ENCODE data around the gene NPHP4.

NPHP4 gene

GRCh38 chr1:6003568-6004411 is 11.6 kb upstream of the NPHP4 start:
- DNase-seq (ENCODE audit: low read depth), result no peak

GRCh38 chr1:6002714-6003501 is 10.7 kb upstream of the NPHP4 start:
- DNase-seq (ENCODE audit: low read depth), result no peak

DNA sequence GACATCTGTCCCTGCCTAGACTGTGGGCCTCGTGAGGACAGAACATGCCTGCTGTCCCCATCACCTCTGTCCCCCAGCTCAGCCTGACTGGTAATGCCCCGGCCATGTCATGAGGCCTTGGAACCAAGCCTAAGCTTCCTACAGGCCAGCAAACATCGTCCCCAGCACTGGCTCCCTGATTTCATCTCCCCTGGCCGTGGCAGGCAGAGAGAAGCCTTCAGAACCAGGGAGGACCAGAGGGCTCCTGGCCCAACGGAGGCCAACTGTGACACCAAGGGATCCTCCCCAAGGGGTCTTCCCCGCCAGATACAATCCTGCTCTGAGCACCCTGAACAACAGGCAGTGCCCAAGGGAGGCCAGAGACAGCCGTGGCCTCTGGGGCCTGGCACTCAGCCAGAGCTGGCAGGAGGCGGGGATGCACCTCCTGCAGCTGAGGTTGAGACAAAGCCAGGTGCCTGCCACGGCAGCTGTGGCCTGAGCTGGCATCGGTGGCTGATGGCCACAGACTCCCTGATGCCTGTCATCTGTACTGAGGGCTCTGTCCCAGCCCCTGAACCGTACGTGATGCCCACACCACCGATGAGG is 9.9 kb upstream of the NPHP4 start:
- DNase-seq (ENCODE audit: low read depth), result no peak

- no peak for DNase-seq (ENCODE audit: low read depth)
These were observed 8.4 kb upstream of the NPHP4 start for GRCh38 chr1:6000444-6001288.

- no peak for DNase-seq (ENCODE audit: low read depth)
These were observed 7.7 kb upstream of the NPHP4 start for GRCh38 chr1:5999711-6000443.

DNA sequence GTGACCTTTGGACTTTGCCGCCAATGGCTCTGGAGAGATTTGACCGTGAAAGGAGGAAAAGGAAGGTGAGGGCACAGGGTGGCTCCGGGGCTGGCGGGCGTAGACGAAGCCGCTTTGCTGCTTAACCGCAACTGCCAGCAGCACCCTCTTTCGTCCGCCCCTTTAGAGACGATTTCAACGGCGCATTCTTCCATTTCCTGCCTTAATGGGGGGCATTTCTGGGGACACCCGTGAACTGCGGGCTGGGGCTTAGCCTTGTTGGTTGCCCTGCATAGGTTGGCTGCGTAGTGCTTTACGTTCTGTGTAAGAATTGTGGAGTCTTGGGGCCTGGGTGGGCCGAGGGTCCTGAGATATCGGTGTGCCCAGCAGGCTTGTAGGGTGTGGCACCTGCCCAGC is 6.7 kb upstream of the NPHP4 start:
- DNase-seq (ENCODE audit: low read depth), result no peak

DNA sequence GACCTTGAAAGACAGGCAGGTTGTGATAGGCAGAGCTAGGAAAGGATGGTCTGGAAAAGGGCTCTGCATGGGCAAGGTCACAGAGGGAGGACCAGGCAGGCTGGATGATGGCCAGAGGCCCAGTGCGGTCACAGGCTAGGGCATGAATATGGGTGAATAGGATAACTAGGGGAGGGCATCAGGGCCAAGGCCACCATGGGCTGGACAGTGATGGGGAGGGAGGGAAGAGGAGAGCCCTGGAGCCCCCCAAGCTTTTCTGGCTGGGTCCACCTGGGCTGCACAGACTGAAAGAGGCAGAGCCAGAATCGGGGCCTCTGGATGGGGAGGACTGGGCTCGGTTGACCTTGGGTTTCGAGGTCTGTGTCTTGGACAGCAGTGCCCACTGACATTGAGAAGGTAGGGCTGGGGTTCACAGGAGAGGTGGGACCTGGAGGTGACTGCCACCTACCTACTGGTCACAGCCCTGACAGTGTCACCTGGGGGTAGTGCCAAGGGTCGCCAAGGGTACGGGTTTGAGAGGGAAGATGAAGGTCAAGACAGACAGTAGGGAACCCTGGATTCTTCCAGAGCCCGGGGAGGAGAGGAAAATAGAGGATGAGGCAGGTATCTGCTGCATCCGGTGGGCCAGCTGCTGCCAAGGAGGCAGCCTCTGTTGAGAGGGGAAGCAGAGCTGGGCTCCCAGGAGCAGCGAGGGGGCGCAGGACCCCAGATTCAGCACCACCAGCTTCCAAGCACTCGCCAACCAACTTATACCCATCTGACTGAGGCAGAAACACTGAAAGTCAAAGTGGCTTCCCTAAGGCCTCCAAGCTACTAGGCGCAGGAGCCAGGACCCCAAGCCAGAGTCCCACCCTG is 6.1 kb upstream of the NPHP4 start:
- no peak for DNase-seq (ENCODE audit: low read depth)

- no peak for DNase-seq (ENCODE audit: low read depth)
These were observed 5.1 kb upstream of the NPHP4 start for GRCh38 chr1:5997316-5997715.

- no peak for DNase-seq (ENCODE audit: low read depth)
These were observed 4.5 kb upstream of the NPHP4 start for GRCh38 chr1:5996641-5997270.

DNA sequence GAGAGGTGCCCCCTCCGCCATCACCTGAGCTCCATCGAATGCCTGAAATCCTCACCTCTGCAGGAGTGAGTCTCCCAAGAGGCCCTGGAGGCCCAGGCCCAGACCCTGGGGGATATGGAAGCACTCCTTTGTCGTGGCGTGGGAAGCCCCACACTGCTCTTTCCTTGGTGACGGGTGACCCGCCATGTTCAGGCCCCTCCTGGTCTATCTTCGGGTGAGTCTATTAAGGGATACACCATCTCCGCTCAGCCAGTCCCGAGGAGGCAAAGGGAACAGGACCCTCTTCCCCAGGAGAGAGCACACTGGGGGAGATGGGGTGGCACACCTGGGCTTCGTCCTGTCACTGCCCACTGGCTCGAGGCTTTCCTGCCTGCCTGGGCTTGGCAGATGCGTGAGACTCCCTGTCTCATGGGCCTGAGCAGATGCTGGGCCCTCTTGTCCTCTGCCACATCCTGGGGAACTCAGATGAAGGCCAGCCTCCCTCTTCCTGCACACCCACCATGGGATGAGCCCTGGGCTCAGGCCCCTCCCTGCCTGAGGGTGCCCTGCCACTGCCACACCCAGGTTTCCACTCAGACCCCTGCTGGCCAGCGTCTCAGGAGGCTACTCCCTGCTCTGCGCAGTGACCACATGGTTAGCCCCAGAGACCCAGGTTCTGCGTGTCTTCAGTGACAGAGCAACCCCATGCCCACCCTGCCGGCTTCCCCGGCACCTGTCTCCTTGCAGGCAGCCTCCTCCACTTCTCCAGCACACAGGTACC is 3.8 kb upstream of the NPHP4 start:
- no peak for DNase-seq (ENCODE audit: low read depth)

- DNase-seq (ENCODE audit: low read depth), result no peak
These were observed 2.7 kb upstream of the NPHP4 start for GRCh38 chr1:5994713-5995621.

- no peak for DNase-seq (ENCODE audit: low read depth)
These were observed 1.6 kb upstream of the NPHP4 start for GRCh38 chr1:5993556-5994491.

- no peak for DNase-seq (ENCODE audit: low read depth)
These were observed 760 bp upstream of the NPHP4 start for GRCh38 chr1:5992814-5993555.

DNA sequence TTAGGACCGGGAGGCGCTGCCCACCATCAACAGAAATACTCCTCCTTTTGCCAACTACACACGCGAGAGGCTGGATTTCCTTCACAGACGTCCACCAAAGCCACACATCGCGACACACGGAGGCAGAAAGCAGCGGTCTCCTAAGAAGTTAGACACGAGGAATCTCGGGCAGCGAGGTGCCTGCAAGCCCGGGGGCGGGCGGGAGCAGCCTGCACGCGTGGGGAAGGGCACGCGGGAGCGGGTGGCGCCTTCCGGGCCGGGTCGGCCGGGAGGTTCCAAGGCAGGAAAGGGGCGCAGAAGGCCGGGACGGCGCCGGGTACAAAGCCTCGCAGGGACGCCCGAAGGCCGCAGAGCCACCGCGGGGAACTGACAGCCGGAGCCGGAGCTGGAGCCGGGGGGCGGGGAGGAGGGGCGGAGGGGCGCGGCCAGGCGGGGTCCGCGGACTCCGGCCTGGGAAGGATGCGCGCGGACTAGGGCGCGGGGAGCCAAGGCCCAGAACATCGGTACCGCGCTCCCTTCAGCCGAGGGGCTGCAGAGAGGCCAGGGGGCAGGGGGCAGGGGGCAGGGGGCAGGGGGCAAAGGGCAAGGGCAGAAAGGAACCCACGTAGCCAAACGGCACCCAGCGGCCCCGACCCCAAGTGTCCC is 722 bp downstream of the NPHP4 start:
- DNase-seq (ENCODE audit: low read depth), result no peak

- no peak for DNase-seq (ENCODE audit: low read depth)
These were observed 1.3 kb downstream of the NPHP4 start for GRCh38 chr1:5990913-5991312.

All from GM04503 (cell line).